Smooth muscle cell (in vitro differentiated cells): Measurements from ENCODE around the gene CCND3. TPM values are rescaled to one million over a fixed set of nuclear protein-coding genes. Genes with fewer than 3 reads are reported as not detected.

ENCODE experiments used
- DNase-seq: peaks from one replicate; lab custom pipeline; 2025; ENCODE audit not compliant: unreplicated experiment; lab: John Stamatoyannopoulos, UW
- H2AFZ ChIP-seq: fragments of 200-600 bp; sonication (generic); 2 replicates; pipeline ENCODE4 v1.6.0; 2016; ENCODE audit warnings: antibody characterized with exemption, low read depth, mild to moderate bottlenecking
- H3F3A ChIP-seq: fragments of 200-600 bp; sonication (generic); 2 replicates; pipeline ENCODE4 v1.6.0; 2017; ENCODE audit warnings: antibody characterized with exemption, low read depth
- H3K27ac ChIP-seq: fragments of 200-600 bp; sonication (generic); 2 replicates; pipeline ENCODE4 v1.5.1; 2016; ENCODE audit warnings: low read depth, mild to moderate bottlenecking
- H3K27me3 ChIP-seq: fragments of 200-600 bp; sonication (generic); 2 replicates; pipeline ENCODE4 v1.6.1; 2016; ENCODE audit warnings: low read depth, mild to moderate bottlenecking
- H3K36me3 ChIP-seq: fragments of 200-600 bp; sonication (generic); 2 replicates; pipeline ENCODE4 v1.5.1; 2016; ENCODE audit warnings: low read depth
- H3K4me1 ChIP-seq: fragments of 200-600 bp; sonication (generic); 2 replicates; pipeline ENCODE4 v1.5.1; 2016; ENCODE audit warnings: low read depth
- H3K4me2 ChIP-seq: fragments of 200-600 bp; sonication (generic); 2 replicates; pipeline ENCODE4 v1.6.0; 2016; ENCODE audit warnings: mild to moderate bottlenecking
- H3K4me3 ChIP-seq: fragments of 200-600 bp; sonication (generic); 2 replicates; pipeline ENCODE4 v1.5.1; 2016; ENCODE audit warnings: mild to moderate bottlenecking
- H3K79me2 ChIP-seq: fragments of 200-600 bp; sonication (generic); 2 replicates; pipeline ENCODE4 v1.6.0; 2016; ENCODE audit warnings: low read depth, mild to moderate bottlenecking
- H3K9ac ChIP-seq: fragments of 200-600 bp; sonication (generic); 2 replicates; pipeline ENCODE4 v1.6.0; 2016; ENCODE audit warnings: low read depth
- H3K9me3 ChIP-seq: fragments of 200-600 bp; sonication (generic); replicated peaks from 2 replicates; pipeline ENCODE4 v1.5.1; 2016; ENCODE audit warnings: low read depth
- H4K20me1 ChIP-seq: fragments of 200-600 bp; sonication (generic); 2 replicates; pipeline ENCODE4 v1.6.0; 2016; ENCODE audit warnings: low read depth
- WGBS: methylation state at CpG from one replicate; pipeline ENCODE4 v1.1.7; 2016; ENCODE audit warnings: low lambda C conversion rate; 5-methylcytosine and 5-hydroxymethylcytosine counted together
- polyA plus RNA-seq: library from polyadenylated mRNA; unstranded; fragments of >200 nt; fragmentation: Nextera tagmentation; extraction: Ambion mirVana; gene quantifications from 2 replicates; pipeline ENCODE4 v1.2.1, GENCODE V29; 2016
- total RNA-seq: library from RNA; depleted of rRNA; stranded (reverse); fragments of >200 nt; gene quantifications from 2 replicates; pipeline ENCODE4 v1.2.3, GENCODE V29; 2014
- TF ChIP-seq, protein P1 (sequence below): fragments of 200-600 bp; sonication (generic); IDR thresholded peaks from 2 replicates; pipeline ENCODE4 v1.5.1; 2017; ENCODE audit warnings: borderline replicate concordance, mild to moderate bottlenecking, antibody characterized with exemption; ENCODE audit not compliant: insufficient read depth, poor library complexity, severe bottlenecking

The CCND3 gene
- total and polyA plus RNA-seq, 2 experiments from 2014 or later: 31.5 to 107 TPM

DNA sequence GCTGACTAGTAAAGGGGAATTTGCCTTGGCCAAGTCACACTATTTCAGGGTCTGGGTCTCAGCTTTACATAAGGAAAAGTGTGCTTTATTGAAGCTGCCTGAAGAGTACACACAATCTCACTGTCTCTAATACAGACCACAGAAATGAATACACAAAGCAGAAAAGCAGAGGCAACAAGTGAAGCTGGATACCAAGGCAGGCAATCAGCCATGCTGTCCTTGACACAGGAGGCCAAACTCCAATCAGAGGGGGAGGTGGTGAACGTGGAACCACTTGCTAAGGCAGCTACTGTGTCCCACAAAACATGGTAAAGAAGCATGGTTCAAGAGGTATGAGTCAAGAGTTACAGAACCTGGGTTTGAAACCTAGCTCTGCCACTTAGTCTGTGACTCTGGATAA lies 21.8 kb upstream of the CCND3 start:
- TF ChIP-seq, protein P1, sequence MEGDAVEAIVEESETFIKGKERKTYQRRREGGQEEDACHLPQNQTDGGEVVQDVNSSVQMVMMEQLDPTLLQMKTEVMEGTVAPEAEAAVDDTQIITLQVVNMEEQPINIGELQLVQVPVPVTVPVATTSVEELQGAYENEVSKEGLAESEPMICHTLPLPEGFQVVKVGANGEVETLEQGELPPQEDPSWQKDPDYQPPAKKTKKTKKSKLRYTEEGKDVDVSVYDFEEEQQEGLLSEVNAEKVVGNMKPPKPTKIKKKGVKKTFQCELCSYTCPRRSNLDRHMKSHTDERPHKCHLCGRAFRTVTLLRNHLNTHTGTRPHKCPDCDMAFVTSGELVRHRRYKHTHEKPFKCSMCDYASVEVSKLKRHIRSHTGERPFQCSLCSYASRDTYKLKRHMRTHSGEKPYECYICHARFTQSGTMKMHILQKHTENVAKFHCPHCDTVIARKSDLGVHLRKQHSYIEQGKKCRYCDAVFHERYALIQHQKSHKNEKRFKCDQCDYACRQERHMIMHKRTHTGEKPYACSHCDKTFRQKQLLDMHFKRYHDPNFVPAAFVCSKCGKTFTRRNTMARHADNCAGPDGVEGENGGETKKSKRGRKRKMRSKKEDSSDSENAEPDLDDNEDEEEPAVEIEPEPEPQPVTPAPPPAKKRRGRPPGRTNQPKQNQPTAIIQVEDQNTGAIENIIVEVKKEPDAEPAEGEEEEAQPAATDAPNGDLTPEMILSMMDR: no peak
- Histone ChIP-seq H3F3A (peaks cover 7% of the 10 kb centered on the region), H3K27ac (no peak overlapping the region), H2AFZ (no peak overlapping the region), H3K27me3 (no peaks in the 10 kb centered on the region), H3K4me3 (no peak overlapping the region), H3K4me2 (no peak overlapping the region), H3K9me3 (no peaks in the 10 kb centered on the region), H4K20me1 (no peaks in the 10 kb centered on the region), H3K79me2 (no peaks in the 10 kb centered on the region), H3K4me1 (peaks cover 7% of the 10 kb centered on the region), H3K36me3 (no peaks in the 10 kb centered on the region), H3K9ac (no peak overlapping the region)
- no peak for DNase-seq
- WGBS: 80% methylated on average over 1 of the region's 1 CpG

DNA sequence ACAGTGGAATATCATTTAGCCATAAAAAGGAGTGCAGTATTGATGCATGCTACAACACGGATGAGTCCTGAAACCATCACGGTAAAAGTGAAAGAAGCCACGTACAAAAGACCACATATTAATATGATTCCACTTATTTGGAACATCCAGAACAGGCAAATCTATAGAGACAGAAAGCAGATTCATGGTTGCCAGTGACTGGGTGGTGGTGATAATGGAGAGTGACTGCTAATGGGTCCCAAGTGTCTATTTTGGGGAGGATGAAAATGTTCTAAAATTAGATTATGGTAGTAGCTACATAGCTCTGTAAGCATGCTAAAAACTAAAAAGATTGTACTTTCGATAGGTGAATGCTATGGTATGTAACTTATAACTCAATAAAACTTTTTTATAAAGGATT lies 18.4 kb upstream of the CCND3 start:
- no peak for DNase-seq
- H4K20me1 ChIP-seq: no peaks in the 10 kb centered on the region

DNA sequence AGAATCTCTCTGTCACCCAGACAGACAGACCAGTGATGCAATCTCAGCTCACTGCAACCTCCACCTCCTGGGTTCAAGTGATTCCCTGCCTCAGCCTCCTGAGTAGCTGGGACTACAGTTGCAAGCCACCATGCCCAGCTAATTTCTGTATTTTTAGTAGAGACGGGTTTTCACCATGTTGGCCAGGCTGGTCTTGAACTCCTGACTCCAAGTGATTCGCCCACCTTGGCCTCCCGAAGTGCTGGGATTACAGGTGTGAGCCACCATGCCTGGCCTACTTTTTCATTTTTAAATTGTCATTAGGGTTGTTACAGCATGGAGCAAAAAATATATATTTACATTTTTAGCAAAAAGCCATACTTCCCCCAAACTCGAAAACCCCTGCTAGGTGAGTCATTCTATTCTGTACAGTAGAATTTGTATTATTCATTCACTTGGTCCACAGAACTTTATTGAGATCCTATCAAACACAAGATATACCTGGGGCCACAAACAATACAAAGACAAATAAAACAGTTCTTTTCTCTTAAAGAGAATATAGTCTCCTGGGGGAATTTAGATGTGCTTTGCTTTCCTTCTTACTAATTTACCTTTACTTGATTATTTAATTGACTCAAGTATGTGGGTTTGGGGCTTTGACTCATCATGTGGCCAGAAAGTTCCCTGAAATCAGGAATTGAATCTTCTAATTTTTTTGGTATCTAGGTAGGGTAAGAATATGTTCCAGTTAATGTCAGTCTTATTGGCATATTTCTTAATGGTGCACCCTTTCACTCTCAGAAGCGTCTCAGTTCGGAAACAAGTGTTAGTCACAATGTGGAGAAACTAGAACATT lies 16.6 kb upstream of the CCND3 start:
- Histone ChIP-seq H2AFZ (no peak overlapping the region), H3F3A (no peaks in the 10 kb centered on the region), H3K4me2 (no peak overlapping the region), H3K27me3 (no peaks in the 10 kb centered on the region), H3K9me3 (no peaks in the 10 kb centered on the region), H3K27ac (no peak overlapping the region), H3K4me1 (no peaks in the 10 kb centered on the region), H3K79me2 (no peaks in the 10 kb centered on the region), H3K4me3 (no peak overlapping the region), H3K9ac (no peak overlapping the region), H3K36me3 (no peaks in the 10 kb centered on the region), H4K20me1 (no peaks in the 10 kb centered on the region)
- DNase-seq: no peak
- WGBS: 95% methylated on average over 6 of the region's 6 CpGs
- TF ChIP-seq, protein P1: no peak

More for the DNA sequence above, 18.4 kb upstream of the CCND3 start:
- Histone ChIP-seq H3K4me3 (no peak overlapping the region), H3K9ac (no peak overlapping the region), H3K27ac (no peak overlapping the region), H3K9me3 (no peaks in the 10 kb centered on the region), H3F3A (no peaks in the 10 kb centered on the region), H3K79me2 (no peaks in the 10 kb centered on the region), H2AFZ (no peak overlapping the region), H3K4me2 (no peak overlapping the region), H3K4me1 (no peaks in the 10 kb centered on the region), H3K36me3 (no peaks in the 10 kb centered on the region), H3K27me3 (no peaks in the 10 kb centered on the region)
- WGBS: 99% methylated on average over 4 of the region's 4 CpGs
- TF ChIP-seq, protein P1: no peak

DNA sequence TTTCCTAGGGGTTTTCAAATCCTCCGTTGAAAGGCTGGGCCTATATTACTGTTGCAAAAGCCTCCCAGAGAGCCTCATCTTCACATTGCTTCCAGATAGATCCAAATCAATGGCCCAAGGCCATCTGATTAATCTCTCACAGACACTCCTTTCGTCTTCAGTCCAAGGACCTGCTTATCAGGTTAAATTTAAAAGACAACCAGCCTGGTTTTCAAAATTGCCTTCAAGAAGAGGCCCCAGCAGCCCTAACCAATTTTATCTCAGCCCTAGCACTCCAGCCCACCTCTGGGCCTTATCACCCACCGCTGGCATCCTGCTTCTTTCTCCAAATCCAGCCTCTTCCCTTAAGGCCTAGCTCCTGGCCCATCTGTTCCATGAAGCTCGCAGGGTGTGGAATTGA lies 15.5 kb upstream of the CCND3 start:
- no peak overlapping the region for H3K4me3 ChIP-seq
- H3K27me3 ChIP-seq: no peaks in the 10 kb centered on the region
- H3K4me1 ChIP-seq: no peaks in the 10 kb centered on the region
- no peaks in the 10 kb centered on the region for H3K9me3 ChIP-seq
- no peaks in the 10 kb centered on the region for H3F3A ChIP-seq
- TF ChIP-seq, protein P1: no peak
- H3K36me3 ChIP-seq: no peaks in the 10 kb centered on the region
- no peak overlapping the region for H2AFZ ChIP-seq
- H3K4me2 ChIP-seq: no peak overlapping the region
- no peak for DNase-seq
- 43% methylated on average over 4 of the region's 4 CpGs for WGBS
- no peak overlapping the region for H3K9ac ChIP-seq
- no peaks in the 10 kb centered on the region for H3K79me2 ChIP-seq
- H4K20me1 ChIP-seq: no peaks in the 10 kb centered on the region
- no peak overlapping the region for H3K27ac ChIP-seq
